GM21737 (cell line): ENCODE results near the gene LAPTM4A.
"Not testable (repeated sequence)": the region's sequence is repeated elsewhere in the genome, so short reads cannot be mapped to it uniquely, and the experiment has no call there.

ENCODE experiments used
- ATAC-seq: cut with Tn5 transposase; IDR thresholded peaks from one replicate; pipeline ENCODE4 v1.9.1; 2021; ENCODE audit warnings: mild to moderate bottlenecking, moderate library complexity; ENCODE audit not compliant: unreplicated experiment

The LAPTM4A gene

GRCh38 chr2:20077411-20077940 is 26.0 kb upstream of the LAPTM4A start:
- no peak for ATAC-seq

GRCh38 chr2:20076757-20077156 is 25.3 kb upstream of the LAPTM4A start:
- ATAC-seq: no peak

- ATAC-seq: no peak
Observed at GRCh38 chr2:20074901-20075300, 23.5 kb upstream of the LAPTM4A start.

- ATAC-seq: not testable (repeated sequence)
Observed at GRCh38 chr2:20074046-20074648, 22.7 kb upstream of the LAPTM4A start.

- no peak for ATAC-seq
Observed at GRCh38 chr2:20073460-20073859, 22.0 kb upstream of the LAPTM4A start.

GRCh38 chr2:20072436-20073158 is 21.2 kb upstream of the LAPTM4A start:
- ATAC-seq: no peak

GRCh38 chr2:20071397-20072383 is 20.3 kb upstream of the LAPTM4A start:
- ATAC-seq: no peak

GRCh38 chr2:20069756-20070155 is 18.3 kb upstream of the LAPTM4A start:
- no peak for ATAC-seq

GRCh38 chr2:20067992-20068584 is 16.7 kb upstream of the LAPTM4A start:
- no peak for ATAC-seq

GRCh38 chr2:20065885-20066602 is 14.6 kb upstream of the LAPTM4A start:
- no peak for ATAC-seq

GRCh38 chr2:20064841-20065240 is 13.4 kb upstream of the LAPTM4A start:
- no peak for ATAC-seq

- ATAC-seq: no peak
Observed at GRCh38 chr2:20064421-20064820, 13.0 kb upstream of the LAPTM4A start.

GRCh38 chr2:20062615-20063545 is 11.5 kb upstream of the LAPTM4A start:
- no peak for ATAC-seq

- ATAC-seq: no peak
Observed at GRCh38 chr2:20061940-20062339, 10.5 kb upstream of the LAPTM4A start.

- no peak for ATAC-seq
Observed at GRCh38 chr2:20061476-20061875, 10.0 kb upstream of the LAPTM4A start.

- no peak for ATAC-seq
Observed at GRCh38 chr2:20060106-20060505, 8.7 kb upstream of the LAPTM4A start.

- no peak for ATAC-seq
Observed at GRCh38 chr2:20057268-20057667, 5.8 kb upstream of the LAPTM4A start.

- no peak for ATAC-seq
Observed at GRCh38 chr2:20054931-20055330, 3.5 kb upstream of the LAPTM4A start.

GRCh38 chr2:20054119-20054518 is 2.7 kb upstream of the LAPTM4A start:
- ATAC-seq: no peak
